ENCODE data around the gene NFKBIZ.

DNA sequence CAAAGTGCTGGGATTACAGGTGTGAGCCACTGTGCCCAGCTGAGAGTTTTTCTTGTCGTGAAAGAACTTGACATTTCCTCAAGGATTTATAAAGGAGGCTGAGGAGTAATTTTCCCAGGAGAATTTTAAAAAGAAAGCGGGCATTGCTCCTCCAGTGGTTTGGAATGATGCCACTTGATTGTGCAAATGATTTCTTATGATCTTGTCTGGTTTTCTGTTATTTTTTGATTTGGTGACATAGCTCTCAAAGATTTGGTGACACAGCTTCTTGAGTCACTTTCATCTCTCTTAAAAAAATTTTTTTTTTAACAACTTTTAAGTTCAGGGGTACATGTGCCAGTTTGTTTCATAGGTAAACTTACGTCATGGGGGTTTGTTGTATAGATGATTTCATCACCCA is 24.6 kb upstream of the NFKBIZ start:
- TF ChIP-seq POLR2AphosphoS5 (IDR thresholded peaks at IDR 0.05; ENCODE audit: borderline replicate concordance, low read depth, low read length) (no peak), EZH2 (IDR thresholded peaks at IDR 0.05) (no peak)
